ENCODE results near the gene GNG12.

The GNG12 gene

DNA sequence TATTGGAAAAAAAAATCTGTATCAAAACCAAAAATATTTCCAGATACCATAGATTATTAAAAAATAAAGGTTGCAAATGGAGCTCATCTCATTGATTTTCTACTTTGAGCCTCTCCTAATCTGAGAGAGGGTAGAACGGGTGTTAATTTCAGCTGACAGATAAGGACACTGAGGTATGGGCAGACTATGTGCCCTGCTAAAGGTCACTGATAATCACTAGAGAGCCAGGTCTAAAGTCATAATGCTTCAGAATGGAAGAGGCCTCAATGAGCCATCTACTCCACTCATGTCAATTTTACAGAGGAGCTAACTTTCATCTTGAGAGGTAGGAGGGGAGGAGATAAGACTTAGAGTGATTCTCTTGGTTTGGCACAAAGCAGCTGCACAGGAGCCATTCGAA is 21.0 kb downstream of the GNG12 start:
- DNase-seq: no peak

DNA sequence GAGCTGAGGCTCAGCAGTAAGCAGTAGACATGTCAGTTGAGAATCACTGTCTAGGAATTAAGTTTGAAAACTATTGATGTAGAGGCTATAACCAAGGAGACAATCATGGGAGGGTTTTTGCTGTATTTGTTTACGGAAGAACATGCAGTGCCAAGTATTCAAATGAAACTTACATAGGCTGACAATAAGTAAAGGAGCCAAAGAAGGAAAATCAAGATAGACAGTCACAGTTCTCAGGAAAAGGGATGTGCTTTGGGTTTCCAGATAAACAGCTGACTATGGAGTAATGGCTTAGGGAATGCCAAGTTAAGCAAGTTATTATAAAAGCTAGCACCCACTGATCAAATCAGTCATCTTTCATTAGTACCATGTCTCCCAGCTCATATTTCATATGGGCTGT is 21.5 kb downstream of the GNG12 start:
- DNase-seq: no peak

DNA sequence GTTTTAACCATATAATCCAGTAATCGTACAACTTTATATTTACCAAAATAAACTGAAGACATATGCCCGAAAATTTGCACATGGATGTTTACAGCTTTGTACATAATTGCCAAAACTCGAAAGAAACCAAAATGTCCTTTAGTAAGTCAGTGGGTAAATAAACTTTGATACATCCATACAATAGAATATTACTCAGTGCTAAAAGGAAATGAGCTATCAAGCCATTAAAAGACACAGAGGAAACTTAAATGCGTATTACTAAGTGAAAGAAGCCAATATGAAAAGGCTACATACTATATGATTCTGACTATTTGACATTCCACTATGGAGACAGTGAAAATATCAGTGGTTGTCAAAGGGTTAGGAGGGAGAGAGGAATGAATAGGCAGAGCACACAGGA is 23.4 kb downstream of the GNG12 start:
- no peak for DNase-seq

DNA sequence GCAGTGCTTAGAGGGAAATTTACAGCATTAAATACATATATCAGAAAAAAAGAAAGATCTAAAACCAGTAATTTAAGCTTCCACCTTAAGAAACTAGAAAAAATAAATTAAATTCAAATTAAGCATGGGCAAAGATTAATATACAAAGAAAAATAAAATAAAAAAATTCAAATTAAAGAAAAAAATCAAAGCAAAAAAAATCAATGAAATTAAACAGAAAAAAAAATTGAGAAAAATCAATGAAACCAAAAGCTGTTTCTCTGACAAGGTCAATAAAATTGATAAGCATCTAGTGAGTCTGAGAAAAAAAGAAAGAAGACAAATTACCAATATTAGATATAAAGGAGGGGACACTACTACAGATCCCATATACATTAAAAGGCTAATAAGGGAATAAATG is 26.0 kb downstream of the GNG12 start:
- no peak for DNase-seq

DNA sequence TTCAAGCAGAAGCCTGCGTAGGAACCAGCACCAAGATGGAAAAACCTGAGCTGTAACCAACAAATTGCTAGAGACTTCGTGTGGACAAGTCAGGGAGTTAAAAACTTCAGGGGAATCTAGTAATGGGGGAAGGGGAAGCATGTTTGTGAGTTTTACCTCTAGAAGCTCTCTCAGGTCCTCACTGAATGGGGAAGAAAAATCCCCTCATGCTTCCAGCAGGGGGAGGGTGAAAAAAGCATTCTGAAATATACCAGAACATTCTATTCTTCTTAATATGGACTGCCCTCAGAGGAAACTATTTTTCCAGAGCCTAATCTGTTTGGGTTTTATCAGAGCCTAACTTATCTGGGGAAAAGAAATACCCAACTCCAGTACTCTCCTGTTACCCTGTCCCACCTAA is 28.6 kb downstream of the GNG12 start:
- no peak for DNase-seq

DNA sequence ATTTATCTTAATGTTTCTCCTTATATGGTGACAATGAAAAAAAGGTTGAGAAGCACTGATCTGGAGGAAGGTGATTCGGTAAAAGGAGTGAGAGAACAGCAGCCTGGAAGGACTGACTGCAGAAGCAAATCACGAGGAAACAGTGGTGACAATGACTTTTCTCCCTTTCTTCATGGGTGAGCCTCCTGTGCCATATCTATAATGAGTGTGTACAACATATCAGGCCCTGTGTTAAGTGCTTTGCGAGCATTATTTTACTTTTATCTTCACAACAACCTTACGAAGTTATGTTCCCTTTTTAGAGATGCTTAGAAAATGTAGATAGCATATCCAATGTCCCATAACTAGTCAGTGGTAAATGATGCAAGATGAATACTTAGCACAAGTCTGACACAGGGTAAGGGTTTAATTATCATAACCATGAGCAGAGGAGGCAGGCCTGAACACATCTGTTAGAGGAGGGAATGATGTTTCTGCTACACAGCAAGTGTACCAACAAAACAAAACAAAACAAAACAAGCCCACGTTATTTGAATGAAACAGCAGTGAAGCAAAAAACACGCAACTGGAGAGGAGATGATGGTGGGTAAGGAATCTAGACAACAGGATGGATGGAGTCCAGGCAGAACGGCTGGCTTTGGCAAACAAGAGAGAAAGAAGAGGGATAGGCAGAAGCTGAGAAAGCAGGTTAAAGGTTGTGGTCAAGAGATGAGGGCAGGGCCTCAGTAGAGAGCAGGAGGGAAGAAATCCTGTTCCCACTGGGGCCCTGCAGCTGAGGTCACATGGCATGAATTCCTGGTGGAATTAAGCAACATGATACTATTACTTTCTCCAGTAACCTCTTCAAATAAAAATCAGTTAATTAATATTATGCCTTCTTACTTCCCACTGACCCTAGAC is 29.6 kb downstream of the GNG12 start:
- no peak for DNase-seq

DNA sequence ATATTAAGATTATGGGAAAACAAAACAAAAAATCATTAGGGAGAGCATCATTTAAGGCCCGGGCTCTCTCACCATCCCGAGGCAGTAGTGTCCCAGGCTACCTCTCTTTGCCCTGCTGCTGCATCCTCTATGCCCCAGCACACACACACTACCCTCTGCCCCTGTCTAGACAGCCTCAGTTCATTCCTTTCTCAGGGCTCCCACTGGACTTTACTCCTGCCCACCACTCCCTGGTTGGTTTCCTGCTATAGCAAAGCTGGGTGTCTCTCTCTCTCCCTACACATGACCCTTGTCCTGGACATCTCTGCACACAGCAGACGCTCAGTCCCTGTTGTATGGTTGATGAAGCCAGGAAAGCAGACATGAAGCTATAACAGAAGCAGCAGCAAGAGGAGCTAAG is 30.7 kb downstream of the GNG12 start:
- DNase-seq: no peak

DNA sequence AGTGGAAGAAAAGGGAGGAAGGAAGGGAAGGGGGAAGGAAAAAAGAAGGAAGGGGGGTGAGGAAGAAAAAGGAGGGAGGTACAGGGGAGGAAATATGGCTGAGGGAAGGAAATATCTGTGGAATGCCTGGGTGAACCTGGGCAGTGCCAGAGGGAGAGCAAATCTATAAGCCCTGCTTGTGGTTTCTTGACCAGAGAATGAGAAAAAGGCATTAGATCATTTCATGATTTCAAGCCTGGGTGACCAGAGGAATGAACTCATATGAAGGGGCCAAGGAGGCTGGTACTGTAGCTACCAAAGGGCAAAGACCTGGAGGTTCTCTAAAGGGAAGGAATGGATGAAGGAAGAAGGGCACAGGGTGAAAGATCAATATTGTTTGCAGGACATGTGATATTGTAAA is 31.4 kb downstream of the GNG12 start:
- no peak for DNase-seq

DNA sequence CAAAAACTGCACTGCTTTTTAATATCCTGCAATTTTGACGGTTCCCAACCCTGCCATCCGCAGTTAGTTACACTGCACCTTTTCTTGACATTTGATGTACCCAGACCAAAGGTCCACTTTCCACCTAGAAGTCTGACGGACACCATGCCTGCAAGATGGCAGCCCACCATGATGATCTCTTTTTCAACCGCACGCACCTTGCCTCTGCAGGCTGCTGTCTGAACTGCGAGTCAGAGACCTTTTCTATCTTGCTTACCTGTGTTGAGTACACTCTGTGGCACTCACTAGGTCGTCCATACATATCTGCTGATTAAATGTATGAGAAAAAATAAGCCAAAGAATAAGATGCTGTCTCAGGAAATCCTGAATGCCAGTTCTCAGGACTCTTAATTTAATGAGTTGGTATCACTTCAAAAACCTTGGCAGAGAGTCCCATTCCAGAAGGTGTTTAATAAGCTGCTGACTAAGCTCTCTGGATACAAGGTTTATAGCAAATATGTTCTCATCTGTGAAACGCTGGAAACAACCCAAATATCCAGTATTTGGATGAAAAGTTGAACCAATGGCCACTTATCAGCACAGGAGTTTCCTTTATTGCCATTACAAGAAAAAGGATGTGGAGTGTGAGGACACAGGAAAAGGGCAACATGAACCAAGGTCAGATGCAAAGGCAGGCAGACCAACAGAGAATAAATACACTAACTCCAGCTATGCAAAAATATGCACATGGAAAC is 37.9 kb downstream of the GNG12 start:
- DNase-seq: no peak

DNA sequence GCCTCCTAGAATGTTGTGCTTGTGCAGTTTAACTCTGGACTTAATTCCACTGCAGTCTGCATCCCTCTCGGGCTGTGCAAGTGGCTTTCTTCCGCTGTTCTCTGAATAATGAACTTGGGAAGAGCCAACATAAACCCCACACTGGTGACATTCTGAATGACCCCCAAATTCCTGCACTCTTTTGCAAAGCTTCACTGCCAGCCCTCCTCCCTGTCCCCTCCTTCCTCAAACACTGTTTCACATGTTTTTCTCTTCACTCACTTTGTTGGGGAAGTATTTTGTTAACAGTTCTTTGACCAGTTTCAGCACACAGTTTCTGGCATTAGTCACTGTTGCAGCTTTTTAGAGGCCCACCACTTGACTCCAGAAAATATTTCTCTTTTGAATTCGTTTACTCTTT is 39.7 kb downstream of the GNG12 start:
- DNase-seq: no peak

DNA sequence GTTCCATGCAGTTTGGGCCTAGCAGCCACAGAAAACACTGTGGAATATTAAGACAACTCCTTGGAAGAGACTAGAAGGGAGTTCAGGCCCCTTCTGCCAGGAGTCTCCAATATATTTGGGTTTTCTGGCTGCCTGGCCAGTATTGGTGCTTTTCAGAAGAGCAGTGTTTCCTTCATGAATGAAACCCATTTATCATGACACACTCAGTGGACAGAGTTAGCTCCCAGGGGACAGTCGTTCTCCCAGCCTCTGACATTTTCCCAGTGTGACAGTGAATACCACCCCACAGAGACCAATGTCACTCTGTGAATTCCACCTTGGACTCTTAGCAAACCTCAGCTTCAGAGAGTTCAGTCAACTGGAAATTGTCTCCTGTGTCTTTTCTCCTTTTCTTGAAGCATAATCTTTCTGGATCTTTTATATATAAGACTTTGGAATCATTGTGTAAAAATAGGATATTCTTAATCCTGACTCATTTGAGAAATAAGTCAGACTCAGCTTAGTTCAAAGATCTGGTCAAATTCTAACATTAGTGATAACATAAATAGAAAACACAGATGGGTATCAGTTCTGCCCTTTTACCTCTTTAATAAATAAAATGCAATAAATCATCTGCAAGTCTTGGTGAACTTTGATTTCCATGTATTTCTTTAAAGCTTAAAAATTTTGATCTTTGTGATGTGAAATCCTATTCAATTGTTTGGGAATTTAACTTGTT is 40.4 kb downstream of the GNG12 start:
- no peak for DNase-seq

DNA sequence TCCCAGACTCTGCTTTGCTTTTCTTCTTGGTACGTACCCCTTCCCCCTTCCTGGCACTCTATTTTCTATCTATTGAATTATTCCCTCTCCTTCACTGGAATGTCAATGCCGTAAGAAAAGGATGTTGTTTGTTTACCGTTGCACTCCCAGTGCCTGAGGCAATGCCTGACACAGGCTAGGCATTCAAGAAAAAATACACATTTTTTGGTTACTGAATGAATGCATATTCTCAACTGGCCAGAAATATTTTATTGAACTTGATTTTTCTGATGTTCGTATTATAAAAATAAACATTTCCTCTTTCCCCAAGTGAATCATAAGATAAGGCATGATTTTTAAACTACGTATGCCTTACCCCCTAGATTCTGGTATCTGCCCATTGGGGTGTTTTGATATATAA is 41.2 kb downstream of the GNG12 start:
- no peak for DNase-seq

DNA sequence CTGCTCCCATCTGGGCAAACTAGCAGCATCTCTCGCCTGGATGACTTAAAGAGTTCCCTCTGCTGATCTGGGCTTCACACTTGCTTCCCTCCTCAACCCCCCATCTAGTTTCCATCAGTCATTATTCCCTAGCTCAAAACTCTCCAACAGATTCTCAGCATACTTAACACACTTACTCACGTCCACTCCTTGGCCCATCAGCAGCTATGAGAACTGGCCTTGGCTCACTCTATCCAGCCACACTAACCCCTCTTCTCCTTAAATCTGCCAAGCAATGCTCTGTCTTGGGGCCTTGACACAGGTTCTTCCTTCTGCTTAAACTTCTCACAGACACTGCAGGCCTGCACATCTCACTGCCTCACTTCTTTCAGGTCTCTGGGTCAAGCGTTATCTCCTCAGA is 41.6 kb downstream of the GNG12 start:
- no peak for DNase-seq

DNA sequence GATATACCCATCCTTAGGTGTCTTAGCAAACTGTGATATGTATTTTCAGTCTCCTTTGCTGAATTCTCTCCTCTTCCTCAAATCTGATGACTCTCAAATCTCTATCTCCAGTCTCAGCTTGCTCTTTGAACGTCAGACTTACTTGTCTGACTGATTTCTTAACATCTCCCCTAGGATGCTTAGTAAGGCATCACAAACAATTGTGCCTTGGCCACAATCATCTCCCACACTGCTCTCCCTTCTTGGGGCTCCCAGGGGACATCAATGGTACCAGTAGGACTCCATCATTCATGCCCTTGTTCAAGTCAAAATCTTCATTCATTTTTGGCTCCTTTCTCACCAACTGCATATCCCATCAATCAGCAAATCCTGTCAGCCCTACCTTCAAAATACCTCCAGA is 42.0 kb downstream of the GNG12 start:
- no peak for DNase-seq

DNA sequence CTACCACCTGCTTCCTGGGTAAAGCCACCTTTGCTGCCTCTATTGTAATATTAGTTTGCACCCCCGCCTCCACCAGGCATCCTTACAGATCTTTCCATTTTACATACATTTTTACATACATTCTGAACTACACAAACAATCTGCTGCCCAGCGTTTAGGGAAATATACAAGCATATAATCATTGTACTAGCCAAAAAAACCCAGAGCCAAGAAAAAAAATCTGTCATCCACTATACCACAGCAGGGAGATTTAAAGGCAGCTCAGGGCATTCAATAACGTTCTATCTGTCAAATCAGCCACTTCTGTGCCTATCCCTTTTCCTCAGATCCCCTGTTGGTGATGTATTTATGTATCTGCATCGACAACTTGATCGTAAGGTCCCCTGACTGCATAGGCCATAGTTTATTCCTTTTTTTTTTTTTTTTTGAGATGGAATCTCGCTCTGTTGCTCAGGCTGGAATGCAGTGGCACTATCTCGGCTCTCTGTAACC is 43.0 kb downstream of the GNG12 start:
- DNase-seq: no peak

DNA sequence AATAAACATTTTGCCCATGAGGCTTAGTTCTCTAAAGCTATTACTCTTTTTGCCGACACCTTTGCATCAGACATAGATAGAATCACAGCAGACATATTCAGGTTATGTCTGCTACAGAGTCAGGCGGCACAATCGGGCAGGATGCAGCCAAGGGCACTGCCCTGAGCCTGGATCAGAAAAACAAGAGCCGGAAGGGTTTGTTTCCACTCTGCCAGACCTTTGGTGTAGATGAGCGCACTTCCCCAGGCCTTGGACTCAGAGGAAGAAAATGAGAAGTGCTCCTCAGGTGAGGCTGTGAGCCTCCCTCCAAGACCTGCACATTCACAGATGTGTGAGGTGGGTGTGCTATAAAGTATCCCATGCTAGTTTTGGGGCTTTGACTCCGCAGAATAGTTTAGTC is 43.7 kb downstream of the GNG12 start:
- no peak for DNase-seq

DNA sequence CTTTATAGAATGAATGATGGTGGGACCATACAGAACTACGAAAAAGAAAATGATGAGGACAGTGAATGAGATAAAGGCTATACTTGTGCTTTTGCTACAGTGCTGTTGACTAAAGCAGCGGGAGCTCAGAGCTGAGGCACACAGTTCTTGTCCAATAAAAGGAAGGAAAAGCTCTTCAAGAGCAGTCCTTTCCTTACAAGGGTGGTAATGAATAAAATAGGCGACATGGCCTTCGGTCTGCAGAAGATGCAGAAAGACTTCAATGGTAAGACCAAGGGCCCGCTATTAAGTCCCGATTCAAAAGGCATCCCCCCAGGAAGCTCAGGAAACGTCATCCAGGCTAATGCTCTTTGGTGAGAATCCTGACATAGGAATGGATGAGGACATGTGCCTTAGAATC is 44.4 kb downstream of the GNG12 start:
- DNase-seq: no peak

DNA sequence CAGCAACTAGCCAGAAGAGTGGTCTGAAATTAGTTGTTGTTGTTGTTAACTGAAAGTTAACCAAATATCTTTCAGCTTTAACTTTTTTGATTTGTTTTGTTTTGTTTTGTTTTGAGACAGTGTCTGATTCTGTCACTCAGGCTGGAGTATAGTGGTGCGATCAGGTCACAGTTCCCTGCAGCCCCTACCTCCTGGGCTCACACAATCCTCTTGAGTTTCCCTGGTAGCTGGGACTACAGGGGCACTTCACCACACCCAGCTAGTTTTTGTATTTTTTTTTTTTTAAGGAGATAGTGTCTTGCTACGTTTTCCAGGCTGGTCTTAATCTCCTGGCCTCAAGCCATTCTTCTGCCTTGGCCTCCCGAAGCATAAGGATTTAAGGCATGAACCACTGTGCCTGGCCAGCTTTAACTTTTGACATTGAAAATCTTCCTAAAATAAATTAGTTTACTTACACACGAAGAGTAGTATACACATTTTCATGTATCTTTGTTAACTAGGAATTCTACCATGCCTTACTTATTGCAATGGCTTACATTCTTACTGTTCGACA is 45.0 kb downstream of the GNG12 start:
- no peak for DNase-seq

DNA sequence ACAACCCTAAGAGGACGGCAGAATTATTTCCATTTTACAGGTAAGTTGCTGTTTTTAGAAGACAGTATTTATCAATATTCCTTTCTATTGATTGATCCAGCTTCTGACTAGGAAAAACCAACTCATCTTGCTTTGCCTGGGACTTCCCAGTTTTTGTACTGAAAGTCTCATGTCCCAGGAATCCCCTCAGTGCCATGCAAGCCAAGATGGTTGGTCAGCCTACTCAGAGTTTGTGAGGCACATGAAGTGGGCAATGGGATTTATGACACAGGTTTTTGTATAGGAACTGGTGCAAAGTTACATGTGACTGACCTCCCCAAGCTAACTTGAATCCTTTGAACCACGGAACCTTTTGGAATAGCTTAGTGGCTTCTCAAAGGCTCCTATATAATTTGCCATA is 45.5 kb downstream of the GNG12 start:
- DNase-seq: no peak

DNA sequence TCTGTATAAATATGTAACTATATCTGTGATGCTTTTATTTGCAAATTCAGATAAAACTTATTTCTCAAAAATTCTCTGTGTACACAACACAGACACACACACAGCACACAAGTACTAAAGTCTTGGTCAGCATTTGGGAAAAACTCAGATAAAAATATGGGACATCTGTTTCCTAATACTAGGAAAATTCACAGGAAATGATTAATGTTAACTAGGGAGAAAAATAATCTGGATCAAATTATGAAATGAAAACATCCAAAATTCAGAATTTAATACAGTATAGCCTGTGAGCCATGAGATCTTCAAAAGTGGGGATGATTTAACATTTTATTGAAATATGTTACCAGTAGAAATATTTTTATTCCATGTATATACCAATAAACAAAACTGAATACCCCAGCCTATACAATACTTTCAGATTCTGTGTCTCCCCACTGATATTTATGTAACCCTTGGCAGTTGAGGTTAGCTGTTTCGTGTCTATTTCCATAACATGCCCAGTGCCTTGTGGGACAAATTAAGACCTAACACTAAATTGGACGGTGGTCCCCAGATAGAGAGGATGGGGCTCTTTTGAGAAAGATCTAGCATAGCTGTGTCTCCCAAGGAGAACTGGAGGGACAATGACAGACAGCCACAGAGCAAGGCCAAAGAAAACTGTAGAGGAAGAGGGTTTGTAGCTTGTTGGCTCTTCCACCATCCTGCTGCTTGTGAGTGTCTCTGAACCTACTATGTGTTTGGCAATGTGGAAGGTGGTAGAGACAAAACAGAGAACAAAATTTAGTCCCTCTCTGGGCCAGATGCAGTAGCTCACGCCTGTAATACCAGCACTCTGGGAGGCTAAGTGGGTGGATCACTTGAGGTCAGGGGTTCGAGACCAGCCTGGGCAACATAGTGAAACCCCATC is 47.2 kb downstream of the GNG12 start:
- no peak for DNase-seq

DNA sequence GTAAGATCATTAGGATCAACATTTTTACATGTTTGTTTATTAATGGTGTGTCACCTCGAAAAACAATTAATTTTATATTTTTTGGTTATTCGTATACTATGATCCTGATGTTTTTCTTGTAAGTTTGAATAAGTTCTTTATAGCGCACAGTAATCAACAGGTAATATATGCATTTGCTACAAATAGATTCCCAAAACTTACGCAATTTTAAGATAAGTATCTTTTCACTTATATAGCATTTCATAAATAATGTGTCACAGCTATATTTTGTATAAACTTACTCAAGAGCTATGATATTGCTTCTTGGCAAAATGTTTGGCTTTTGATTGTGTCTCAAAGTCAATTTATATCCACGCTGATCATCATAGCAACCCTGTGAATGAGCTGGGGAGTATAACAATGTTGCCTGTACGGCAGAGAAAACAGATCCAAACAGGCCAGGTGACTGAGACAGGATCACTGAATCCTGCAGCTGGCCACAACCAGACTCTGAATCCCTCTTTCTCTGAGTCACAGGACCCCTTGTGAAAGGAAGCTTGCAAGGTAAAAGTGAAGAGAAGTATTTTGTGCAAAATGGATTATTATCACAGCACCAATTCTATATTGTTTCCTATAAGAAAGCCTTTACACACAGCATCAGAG is 48.6 kb downstream of the GNG12 start:
- DNase-seq: no peak

DNA sequence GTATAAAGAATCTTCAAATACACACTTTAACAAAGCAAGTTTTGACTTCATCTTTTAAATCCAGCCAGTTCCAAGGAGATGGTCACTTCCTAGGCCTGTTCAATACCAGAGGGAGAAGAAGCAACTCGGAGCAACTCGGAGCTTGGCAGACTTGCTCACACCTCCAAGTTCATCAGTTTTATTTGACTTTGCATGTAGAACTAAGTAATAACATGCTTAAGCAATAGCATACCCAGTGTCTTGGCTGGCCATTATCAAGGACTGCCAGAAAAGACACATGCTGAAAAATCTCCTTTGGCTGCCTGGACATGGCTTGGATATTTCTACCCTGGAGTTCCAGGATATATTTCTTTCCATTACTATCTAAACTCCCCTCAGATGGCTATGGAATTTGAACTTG is 52.6 kb downstream of the GNG12 start:
- DNase-seq: no peak

All from activated CD8-positive, alpha-beta memory T cell treated with anti-CD3 and anti-CD28 coated beads for 24 hours (primary cell).